GM06990 (cell line): ENCODE data around the gene GABBR1.

Source experiments
- DNase-seq: peaks from one replicate; pipeline ENCODE4 v3.0.0-alpha.2; 2011; ENCODE audit not compliant: insufficient read length; ENCODE audit errors: extremely low read depth
- H3K27me3 ChIP-seq: replicated peaks from 2 replicates; pipeline ENCODE4 v1.6.0; 2011; ENCODE audit warnings: low read length; ENCODE audit not compliant: control insufficient read depth, insufficient read depth
- H3K36me3 ChIP-seq: 2 replicates; pipeline ENCODE4 v1.5.1; 2011; ENCODE audit warnings: low read length; ENCODE audit not compliant: control insufficient read depth, insufficient read depth
- H3K4me3 ChIP-seq: replicated peaks from 2 replicates; pipeline ENCODE4 v1.5.1; 2011; ENCODE audit warnings: low read depth, mild to moderate bottlenecking, control low read depth, low read length
- CTCF ChIP-seq: IDR thresholded peaks from 2 replicates; pipeline ENCODE4 v1.5.1; 2011; ENCODE audit warnings: low read length, control low read depth, mild to moderate bottlenecking, inconsistent platforms; ENCODE audit not compliant: insufficient read depth, poor library complexity, severe bottlenecking

GABBR1 gene

GRCh38 chr6:29519291-29520010 lies 113.5 kb downstream of the GABBR1 start:
- H3K36me3 ChIP-seq, result no peaks in the 10 kb centered on the region
- DNase-seq, result no peak
- no peak overlapping the region for H3K4me3 ChIP-seq
- no peak for TF ChIP-seq CTCF
- H3K27me3 ChIP-seq, result no peaks in the 10 kb centered on the region

DNA sequence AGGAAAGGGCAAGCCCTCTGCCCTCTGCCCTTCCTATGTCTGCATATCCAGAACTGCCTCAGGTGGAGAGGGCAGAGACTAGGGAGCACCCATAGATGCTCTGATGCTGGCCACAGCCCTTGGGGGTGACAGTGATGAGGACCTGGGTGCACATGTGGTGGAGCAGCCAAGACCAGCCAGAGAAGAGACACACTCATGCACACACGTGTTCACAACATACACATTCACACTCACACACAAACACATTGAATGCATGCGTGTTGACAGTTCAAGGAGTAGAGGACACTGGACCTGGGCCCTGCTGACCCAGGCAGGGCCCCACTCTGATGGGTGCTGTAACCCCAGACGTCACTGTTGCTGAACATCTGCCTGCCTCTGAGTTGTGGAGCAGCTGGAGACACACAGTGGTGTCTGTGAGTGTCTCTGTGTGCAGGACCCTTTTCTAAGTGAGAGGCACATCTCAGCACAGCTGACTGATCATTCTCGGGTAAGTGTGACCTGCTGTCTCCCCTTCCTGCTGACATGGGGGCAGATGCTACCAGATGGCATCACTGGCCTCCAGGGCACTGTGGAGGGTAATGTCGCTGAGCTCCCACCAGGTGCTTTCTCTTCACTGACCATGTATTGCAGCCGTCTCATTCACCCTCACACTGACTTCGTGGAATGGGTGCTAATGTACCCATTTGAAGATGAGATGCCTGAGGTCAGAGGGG lies 115.1 kb downstream of the GABBR1 start:
- Histone ChIP-seq H3K27me3 (no peaks in the 10 kb centered on the region; the same call in 1 of the 2 replicates), H3K4me3 (no peak overlapping the region), H3K36me3 (no peaks in the 10 kb centered on the region)
- DNase-seq, result no peak
- no peak for TF ChIP-seq CTCF

- DNase-seq, result no peak
- no peaks in the 10 kb centered on the region; the same call in 1 of the 2 replicates for H3K27me3 ChIP-seq
- TF ChIP-seq CTCF, result no peak
- H3K36me3 ChIP-seq, result no peaks in the 10 kb centered on the region
- no peak overlapping the region for H3K4me3 ChIP-seq
Measured at GRCh38 chr6:29517245-29517644, 115.7 kb downstream of the GABBR1 start.

DNA sequence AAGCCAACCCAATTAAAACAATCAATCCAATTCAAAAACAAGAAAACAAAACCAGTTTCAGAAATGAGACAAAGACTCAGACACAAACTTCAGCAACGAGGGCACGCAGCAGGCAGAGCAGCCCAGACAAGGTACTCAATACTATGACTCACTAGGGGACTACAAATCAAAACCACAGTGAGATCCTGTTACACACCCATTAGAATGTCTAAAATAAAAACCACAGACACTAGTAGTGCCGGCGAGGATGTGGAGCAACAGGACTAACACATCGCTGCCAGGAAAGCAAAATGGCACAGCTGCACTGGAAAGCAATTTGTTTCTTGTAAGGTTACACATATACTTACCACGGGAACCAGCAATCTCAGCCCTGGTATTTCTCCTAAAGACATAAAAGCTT lies 116.9 kb downstream of the GABBR1 start:
- Histone ChIP-seq H3K36me3 (no peaks in the 10 kb centered on the region), H3K27me3 (no peaks in the 10 kb centered on the region; the same call in 1 of the 2 replicates), H3K4me3 (no peak overlapping the region)
- DNase-seq, result no peak
- no peak for TF ChIP-seq CTCF

DNA sequence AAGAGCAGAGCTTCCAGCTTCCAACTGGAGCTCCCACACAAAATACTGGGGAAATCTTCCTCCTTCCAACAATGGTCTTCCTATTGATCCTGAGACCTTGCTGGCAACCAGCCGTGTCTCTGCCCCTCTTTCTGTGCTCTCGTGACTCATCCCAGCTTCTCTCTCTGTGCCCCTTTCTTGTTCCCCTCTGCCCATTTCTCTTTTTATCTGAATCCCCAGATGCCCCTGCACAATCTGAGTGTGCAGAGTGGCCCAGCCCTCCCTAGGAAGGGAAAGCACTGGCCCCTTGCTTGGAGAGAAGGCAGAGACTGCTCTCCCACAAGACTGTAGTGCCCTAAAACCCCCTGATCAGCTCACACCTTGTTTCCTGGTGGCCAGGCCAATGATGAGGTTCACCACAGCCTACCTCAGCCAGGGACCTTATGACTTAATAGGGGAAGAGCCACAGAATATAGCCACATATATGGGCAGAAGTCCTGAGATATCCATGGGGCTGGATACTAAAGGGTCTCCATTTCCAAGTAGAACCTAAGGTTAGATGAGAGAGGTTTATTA lies 122.2 kb downstream of the GABBR1 start:
- no peak for DNase-seq

More for the DNA sequence above, 122.2 kb downstream of the GABBR1 start:
- Histone ChIP-seq H3K36me3 (no peaks in the 10 kb centered on the region), H3K4me3 (no peak overlapping the region), H3K27me3 (no peaks in the 10 kb centered on the region; the same call in 1 of the 2 replicates)
- no peak for TF ChIP-seq CTCF
